Ovary (tissue), 3 donors: ENCODE measurements around the gene BATF.

Experiments used
- EP300 ChIP-seq: sonication (generic); formaldehyde crosslinking; IDR thresholded peaks from one replicate; pipeline ENCODE4 v1.6.1; 2017; ENCODE audit warnings: antibody characterized with exemption
- POLR2A ChIP-seq: fragments of 450-650 bp; IDR thresholded peaks from one replicate; pipeline ENCODE4 v1.6.1; 2017; ENCODE audit warnings: antibody characterized with exemption, mild to moderate bottlenecking, moderate library complexity
- TF ChIP-seq, protein P1 (sequence below), 3 donors: fragments of 450-650 bp in 2 of 3; fragments of 200-600 bp in 1 of 3; IDR thresholded peaks; one replicate each; pipeline versions ENCODE4 v1.5.1 to v1.8.0; 2016 to 2022; ENCODE audit warnings: antibody characterized with exemption in 3 of 3, mild to moderate bottlenecking in 1 of 3
- donor health status: DM: no; HTN: no; CAD: no.

- TF ChIP-seq, protein P1, sequence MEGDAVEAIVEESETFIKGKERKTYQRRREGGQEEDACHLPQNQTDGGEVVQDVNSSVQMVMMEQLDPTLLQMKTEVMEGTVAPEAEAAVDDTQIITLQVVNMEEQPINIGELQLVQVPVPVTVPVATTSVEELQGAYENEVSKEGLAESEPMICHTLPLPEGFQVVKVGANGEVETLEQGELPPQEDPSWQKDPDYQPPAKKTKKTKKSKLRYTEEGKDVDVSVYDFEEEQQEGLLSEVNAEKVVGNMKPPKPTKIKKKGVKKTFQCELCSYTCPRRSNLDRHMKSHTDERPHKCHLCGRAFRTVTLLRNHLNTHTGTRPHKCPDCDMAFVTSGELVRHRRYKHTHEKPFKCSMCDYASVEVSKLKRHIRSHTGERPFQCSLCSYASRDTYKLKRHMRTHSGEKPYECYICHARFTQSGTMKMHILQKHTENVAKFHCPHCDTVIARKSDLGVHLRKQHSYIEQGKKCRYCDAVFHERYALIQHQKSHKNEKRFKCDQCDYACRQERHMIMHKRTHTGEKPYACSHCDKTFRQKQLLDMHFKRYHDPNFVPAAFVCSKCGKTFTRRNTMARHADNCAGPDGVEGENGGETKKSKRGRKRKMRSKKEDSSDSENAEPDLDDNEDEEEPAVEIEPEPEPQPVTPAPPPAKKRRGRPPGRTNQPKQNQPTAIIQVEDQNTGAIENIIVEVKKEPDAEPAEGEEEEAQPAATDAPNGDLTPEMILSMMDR (IDR thresholded peaks at IDR 0.05) = no peak
- no peak for TF ChIP-seq EP300
- no peak for TF ChIP-seq POLR2A
These were observed 46.5 kb downstream of the BATF start for GRCh38 chr14:75568791-75569190.
